K562 (cell line): ENCODE data around the gene HDAC5. TPM values are rescaled to one million over a fixed set of nuclear protein-coding genes. Genes with fewer than 3 reads are reported as not detected.

Experiments
- ATAC-seq: fragments of 200-7000 bp; cut with Tn5 transposase; 3 replicates; pipeline ENCODE4 v1.9.1; 2020; ENCODE audit warnings: moderate library complexity
- BruUV-seq: library from RNA; stranded (reverse); fragments of 400-500 nt; replicated peaks from 2 replicates; lab custom pipeline; 2021; lab: Mats Ljungman, UMichigan
- CTCF ChIA-PET: fragments of 300-600 bp; formaldehyde crosslinking; extraction: SDS; loops from one replicate; lab custom pipeline; 2021; ENCODE audit warnings: low intra/inter-chr PET ratio; lab: Yijun Ruan, JAX
- POLR2A ChIA-PET: fragments of 300-600, 350-650 bp; sonication (Branson Sonifier 250); formaldehyde crosslinking; extraction: SDS; loops from one replicate; lab custom pipeline; 2021; ENCODE audit warnings: antibody characterized with exemption, inconsistent platforms; lab: Yijun Ruan, JAX
- DNase-seq, 4 experiments: peaks; one replicate each; pipeline versions ENCODE4 v3.0.0 to v3.0.0-alpha.2; 2011 to 2018; ENCODE audit warnings: low spot score in 3 of 4, mixed read lengths in 3 of 4; ENCODE audit errors: extremely low read depth in 1 of 4
- FAIRE-seq: peaks from 2 replicates; lab custom pipeline; 2011; peaks lifted over from hg19 to GRCh38; lab: Jason Lieb, UNC
- H2AFZ ChIP-seq: 2 replicates; pipeline ENCODE4 v1.6.0; 2011; ENCODE audit warnings: low read depth, low read length, control low read depth, inconsistent platforms
- H3K27ac ChIP-seq: fragments of 200-600 bp; 3 replicates; pipeline ENCODE4 v1.8.0; 2011; ENCODE audit warnings: low read depth, mild to moderate bottlenecking, control low read depth, inconsistent platforms, low read length, moderate library complexity, mixed read lengths; ENCODE audit errors: extremely low read depth
- H3K27me3 ChIP-seq, 2 experiments: fragments of 300-600 bp in 1 of 2; 2 replicates in 1 of 2; 3 replicates in 1 of 2; pipeline versions ENCODE4 v1.6.0 to v1.8.0; 2011; ENCODE audit warnings: inconsistent platforms in 2 of 2, low read length in 2 of 2, mild to moderate bottlenecking in 1 of 2, mixed read lengths in 1 of 2, moderate library complexity in 1 of 2; ENCODE audit not compliant: control insufficient read depth in 2 of 2, insufficient read depth in 2 of 2
- H3K36me3 ChIP-seq: fragments of 300-600 bp; 3 replicates; pipeline ENCODE4 v1.8.0; 2011; ENCODE audit warnings: mild to moderate bottlenecking, low read length, inconsistent platforms; ENCODE audit not compliant: control insufficient read depth, insufficient read depth
- H3K4me1 ChIP-seq, 2 experiments: fragments of 200-600 bp in 1 of 2; replicated peaks in 1 of 2; 2 replicates in 1 of 2; 3 replicates in 1 of 2; pipeline versions ENCODE4 v1.5.1 to v1.8.0; 2011; ENCODE audit warnings: inconsistent platforms in 2 of 2, low read length in 2 of 2, mild to moderate bottlenecking in 1 of 2, mixed read lengths in 1 of 2, moderate library complexity in 1 of 2; ENCODE audit not compliant: control insufficient read depth in 2 of 2, insufficient read depth in 2 of 2
- H3K4me2 ChIP-seq: 2 replicates; pipeline ENCODE4 v1.6.1; 2011; ENCODE audit warnings: low read length, control low read depth, inconsistent platforms, mixed read lengths; ENCODE audit not compliant: insufficient read depth
- H3K4me3 ChIP-seq: fragments of 200-600 bp; sonication (generic), shearing (Covaris generic); 2 replicates; pipeline ENCODE4 v1.5.1; 2016; ENCODE audit warnings: control low read depth, inconsistent platforms
- H3K79me2 ChIP-seq: fragments of 200-600 bp; 3 replicates; pipeline ENCODE4 v1.8.0; 2011; ENCODE audit warnings: low read length, inconsistent platforms; ENCODE audit not compliant: control insufficient read depth, insufficient read depth
- H3K9ac ChIP-seq, 2 experiments: 2 replicates each; pipeline versions ENCODE4 v1.6.0 to v1.6.1; 2011; ENCODE audit warnings: low read depth in 2 of 2, low read length in 2 of 2, control low read depth in 1 of 2, inconsistent platforms in 1 of 2, mild to moderate bottlenecking in 1 of 2, mixed read lengths in 1 of 2; ENCODE audit not compliant: insufficient read depth in 1 of 2
- H3K9me1 ChIP-seq: one replicate; pipeline ENCODE4 v1.6.0; 2011; ENCODE audit warnings: inconsistent platforms, mild to moderate bottlenecking, low read length, moderate library complexity; ENCODE audit not compliant: control insufficient read depth, insufficient read depth
- H3K9me3 ChIP-seq: replicated peaks from 2 replicates; pipeline ENCODE4 v1.5.1; 2011; ENCODE audit warnings: low read depth, low read length, inconsistent platforms; ENCODE audit not compliant: control insufficient read depth, insufficient read depth
- H4K20me1 ChIP-seq: replicated peaks from 2 replicates; pipeline ENCODE4 v1.6.1; 2011; ENCODE audit warnings: low read length, inconsistent platforms, mixed read lengths; ENCODE audit not compliant: control insufficient read depth, insufficient read depth
- COPS2 ChIP-seq: fragments of 450-650 bp; conservative IDR thresholded peaks from 2 replicates; pipeline ENCODE4 v1.6.1; 2016; ENCODE audit warnings: mild to moderate bottlenecking, moderate library complexity
- HCFC1 ChIP-seq: IDR thresholded peaks from 2 replicates; pipeline ENCODE4 v1.6.1; 2012; ENCODE audit warnings: low read depth, low read length, improper control_type of control experiment
- MED1 ChIP-seq: sonication (generic); formaldehyde crosslinking; IDR thresholded peaks from 2 replicates; pipeline ENCODE4 v1.8.1; 2023; ENCODE audit warnings: missing genetic modification reagents, borderline replicate concordance
- PURB ChIP-seq: sonication (generic); formaldehyde crosslinking; IDR thresholded peaks from 2 replicates; pipeline ENCODE4 v1.9.0; 2021; ENCODE audit warnings: low read depth, mild to moderate bottlenecking, missing genetic modification reagents
- TCFL5 ChIP-seq: fragments of 250-450 bp; sonication (Bioruptor Pico); conservative IDR thresholded peaks from 2 replicates; pipeline ENCODE4 v1.6.1; 2021; ENCODE audit warnings: mild to moderate bottlenecking, moderate library complexity, matching md5 sums
- ZNF3 ChIP-seq: fragments of 250-450 bp; sonication (Bioruptor Pico); IDR thresholded peaks from 2 replicates; pipeline ENCODE4 v1.5.0; 2021; ENCODE audit warnings: mild to moderate bottlenecking, moderate library complexity
- WGBS: fragments of 100-300 bp; shearing (Covaris generic); methylation state at CpG from one replicate; pipeline ENCODE4 v1.1.6; 2016; ENCODE audit warnings: low coverage, mixed read lengths; ENCODE audit not compliant: insufficient coverage; ENCODE audit errors: missing lambda C conversion rate; 5-methylcytosine and 5-hydroxymethylcytosine counted together
- in situ Hi-C: fragments of 300-500 bp; cut with MboI; formaldehyde crosslinking; loops from 4 replicates; pipeline ENCODE4 v1.15.0; 2018; ENCODE audit warnings: inconsistent platforms, mixed read lengths
- intact Hi-C: fragments of 100-400 bp; cut with micrococcal nuclease; formaldehyde crosslinking; loops from 2 replicates; pipeline ENCODE4 v1.14.2; 2022
- polyA plus RNA-seq, 8 experiments: library from polyadenylated mRNA; depleted of rRNA in 4 of 8; stranded (reverse) in 5 of 8; unstranded in 3 of 8; fragments of >200 nt; fragmentation: Nextera tagmentation in 2 of 8; fragmentation: Illumina TruSeq in 1 of 8; extraction: Ambion mirVana in 2 of 8; extraction: Trizol in 1 of 8; gene quantifications; 2 replicates each; pipeline versions ENCODE4 v1.2.1 to v1.2.3, GENCODE V29; 2011 to 2014; ENCODE audit warnings: inconsistent platforms in 1 of 8, missing spikeins in 1 of 8
- total RNA-seq, 7 experiments: library from RNA; depleted of rRNA in 6 of 7; stranded (reverse); fragments of >200 nt in 6 of 7; fragmentation: Illumina TruSeq in 2 of 7; extraction: Trizol in 2 of 7; gene quantifications; 2 replicates each; pipeline versions ENCODE4 v1.2.1 to v1.2.3, GENCODE V29; 2011 to 2021; ENCODE audit warnings: low replicate concordance in 1 of 7
- TF ChIP-seq, protein P1 (sequence below): fragments of 450-650 bp; IDR thresholded peaks from 2 replicates; pipeline ENCODE4 v1.6.1; 2018; ENCODE audit not compliant: partially characterized antibody
- TF ChIP-seq, protein P2 (sequence below): fragments of 450-650 bp; formaldehyde crosslinking; IDR thresholded peaks from 2 replicates; pipeline ENCODE4 v1.4.0; 2020; ENCODE audit warnings: mild to moderate bottlenecking, moderate library complexity

Gene HDAC5
- total and polyA plus RNA-seq, 9 of the 15 experiments (the other 6 are each of a cell fraction or from before 2014, with no cell fraction given): 0.45 to 26.2 (median 16.4) TPM

DNA sequence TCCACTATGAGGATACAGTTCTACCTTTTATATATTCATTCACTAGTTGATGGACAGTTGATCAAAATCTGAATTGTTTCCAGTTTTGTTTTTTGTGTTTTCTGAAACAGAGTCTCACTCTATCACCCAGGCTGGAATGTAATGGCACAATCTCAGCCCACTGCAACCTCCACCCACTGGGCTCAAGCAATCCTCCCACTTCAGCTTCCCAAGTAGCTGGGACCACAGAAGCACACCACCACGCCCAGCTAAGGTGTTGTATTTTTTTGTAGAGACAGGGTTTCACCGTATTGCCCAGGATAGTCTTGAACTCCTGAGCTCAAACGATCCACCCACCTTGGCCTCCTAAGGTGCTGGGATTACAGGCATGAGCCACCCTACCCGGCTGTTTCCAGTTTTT is 78.0 kb downstream of the HDAC5 start:
- POLR2A ChIA-PET: no interaction called here
- Histone ChIP-seq H3K36me3 (peaks cover 73% of the 10 kb centered on the region), H3K9me3 (no peaks in the 10 kb centered on the region), H3K27me3 (no peaks in the 10 kb centered on the region), H4K20me1 (peaks cover 17% of the 10 kb centered on the region), H3K9ac (no peak overlapping the region), H3K4me3 (no peak overlapping the region), H3K4me2 (no peak overlapping the region), H3K4me1 (peaks cover 0 to 2% of the 10 kb centered on the region in 2 experiments; a peak in 1 of 5 replicates), H2AFZ (no peak overlapping the region), H3K79me2 (peaks cover 80% of the 10 kb centered on the region)
- CTCF ChIA-PET: no interaction called here
- 90% methylated on average over 4 of the region's 4 CpGs for WGBS
- TF ChIP-seq ZNF3 (CRISPR knock-in tag): no peak
- TF ChIP-seq PURB: no peak
- no peak for TF ChIP-seq TCFL5 (CRISPR knock-in tag)
- TF ChIP-seq, protein P1, sequence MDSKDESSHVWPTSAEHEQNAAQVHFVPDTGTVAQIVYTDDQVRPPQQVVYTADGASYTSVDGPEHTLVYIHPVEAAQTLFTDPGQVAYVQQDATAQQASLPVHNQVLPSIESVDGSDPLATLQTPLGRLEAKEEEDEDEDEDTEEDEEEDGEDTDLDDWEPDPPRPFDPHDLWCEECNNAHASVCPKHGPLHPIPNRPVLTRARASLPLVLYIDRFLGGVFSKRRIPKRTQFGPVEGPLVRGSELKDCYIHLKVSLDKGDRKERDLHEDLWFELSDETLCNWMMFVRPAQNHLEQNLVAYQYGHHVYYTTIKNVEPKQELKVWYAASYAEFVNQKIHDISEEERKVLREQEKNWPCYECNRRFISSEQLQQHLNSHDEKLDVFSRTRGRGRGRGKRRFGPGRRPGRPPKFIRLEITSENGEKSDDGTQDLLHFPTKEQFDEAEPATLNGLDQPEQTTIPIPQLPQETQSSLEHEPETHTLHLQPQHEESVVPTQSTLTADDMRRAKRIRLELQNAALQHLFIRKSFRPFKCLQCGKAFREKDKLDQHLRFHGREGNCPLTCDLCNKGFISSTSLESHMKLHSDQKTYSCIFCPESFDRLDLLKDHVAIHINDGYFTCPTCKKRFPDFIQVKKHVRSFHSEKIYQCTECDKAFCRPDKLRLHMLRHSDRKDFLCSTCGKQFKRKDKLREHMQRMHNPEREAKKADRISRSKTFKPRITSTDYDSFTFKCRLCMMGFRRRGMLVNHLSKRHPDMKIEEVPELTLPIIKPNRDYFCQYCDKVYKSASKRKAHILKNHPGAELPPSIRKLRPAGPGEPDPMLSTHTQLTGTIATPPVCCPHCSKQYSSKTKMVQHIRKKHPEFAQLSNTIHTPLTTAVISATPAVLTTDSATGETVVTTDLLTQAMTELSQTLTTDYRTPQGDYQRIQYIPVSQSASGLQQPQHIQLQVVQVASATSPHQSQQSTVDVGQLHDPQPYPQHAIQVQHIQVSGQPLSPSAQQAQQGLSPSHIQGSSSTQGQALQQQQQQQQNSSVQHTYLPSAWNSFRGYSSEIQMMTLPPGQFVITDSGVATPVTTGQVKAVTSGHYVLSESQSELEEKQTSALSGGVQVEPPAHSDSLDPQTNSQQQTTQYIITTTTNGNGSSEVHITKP: peak; percentile 42
- TF ChIP-seq COPS2: no peak
- no peak for TF ChIP-seq HCFC1
- TF ChIP-seq, protein P2, sequence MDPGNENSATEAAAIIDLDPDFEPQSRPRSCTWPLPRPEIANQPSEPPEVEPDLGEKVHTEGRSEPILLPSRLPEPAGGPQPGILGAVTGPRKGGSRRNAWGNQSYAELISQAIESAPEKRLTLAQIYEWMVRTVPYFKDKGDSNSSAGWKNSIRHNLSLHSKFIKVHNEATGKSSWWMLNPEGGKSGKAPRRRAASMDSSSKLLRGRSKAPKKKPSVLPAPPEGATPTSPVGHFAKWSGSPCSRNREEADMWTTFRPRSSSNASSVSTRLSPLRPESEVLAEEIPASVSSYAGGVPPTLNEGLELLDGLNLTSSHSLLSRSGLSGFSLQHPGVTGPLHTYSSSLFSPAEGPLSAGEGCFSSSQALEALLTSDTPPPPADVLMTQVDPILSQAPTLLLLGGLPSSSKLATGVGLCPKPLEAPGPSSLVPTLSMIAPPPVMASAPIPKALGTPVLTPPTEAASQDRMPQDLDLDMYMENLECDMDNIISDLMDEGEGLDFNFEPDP: no peak
- TF ChIP-seq MED1 (CRISPR knock-in tag): no peak
- TF ChIP-seq, all 486 proteins: peak for 1
- in situ Hi-C loops: no loop called here
- H3K9me1 ChIP-seq: no peaks in the 10 kb centered on the region
- FAIRE-seq (no peak), ATAC-seq (no peak), DNase-seq (no peak)
- H3K27ac ChIP-seq: no peak overlapping the region
- BruUV-seq: no TSS peak
- intact Hi-C loops: no loop called here
